ENCODE measurements around the gene TMEM229B. TPM values are rescaled to one million over a fixed set of nuclear protein-coding genes. Genes with fewer than 3 reads are reported as not detected.
"Not testable (repeated sequence)": the region's sequence is repeated elsewhere in the genome, so short reads cannot be mapped to it uniquely, and the experiment has no call there.

TMEM229B gene
- total RNA-seq, 1 donor from 2014 or later, result 1.7 TPM

DNA sequence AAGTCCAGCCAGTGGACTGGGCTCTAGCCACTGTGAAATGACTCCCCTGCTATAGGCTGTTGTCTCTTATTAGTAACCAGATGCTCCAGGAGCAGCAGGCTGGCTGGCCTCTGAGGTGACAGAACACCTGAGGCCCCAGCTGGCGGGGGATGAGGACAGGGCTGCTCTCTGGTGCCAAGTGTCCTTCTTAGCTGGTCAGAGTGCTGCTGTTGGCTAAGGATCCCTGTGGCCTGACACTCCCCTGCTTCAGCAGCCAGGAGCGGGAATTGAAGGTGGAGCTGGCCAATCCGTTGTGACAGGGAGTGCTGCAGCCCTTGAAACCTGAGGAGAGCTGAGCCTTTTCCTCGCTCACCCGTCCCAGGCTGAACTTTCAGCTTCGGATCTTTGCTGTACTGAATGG, 30.7 kb downstream of the TMEM229B start:
- H3K4me1 Mint-ChIP-seq (ENCODE audit: low read depth), result no peaks in the 10 kb centered on the region
- peaks cover 24% of the 10 kb centered on the region for H3K27me3 Mint-ChIP-seq (ENCODE audit: low read depth)
- no peak for DNase-seq (ENCODE audit: low spot score)
- no peak overlapping the region for H3K4me3 Mint-ChIP-seq (ENCODE audit: unreplicated experiment)
- TF ChIP-seq, protein P1, sequence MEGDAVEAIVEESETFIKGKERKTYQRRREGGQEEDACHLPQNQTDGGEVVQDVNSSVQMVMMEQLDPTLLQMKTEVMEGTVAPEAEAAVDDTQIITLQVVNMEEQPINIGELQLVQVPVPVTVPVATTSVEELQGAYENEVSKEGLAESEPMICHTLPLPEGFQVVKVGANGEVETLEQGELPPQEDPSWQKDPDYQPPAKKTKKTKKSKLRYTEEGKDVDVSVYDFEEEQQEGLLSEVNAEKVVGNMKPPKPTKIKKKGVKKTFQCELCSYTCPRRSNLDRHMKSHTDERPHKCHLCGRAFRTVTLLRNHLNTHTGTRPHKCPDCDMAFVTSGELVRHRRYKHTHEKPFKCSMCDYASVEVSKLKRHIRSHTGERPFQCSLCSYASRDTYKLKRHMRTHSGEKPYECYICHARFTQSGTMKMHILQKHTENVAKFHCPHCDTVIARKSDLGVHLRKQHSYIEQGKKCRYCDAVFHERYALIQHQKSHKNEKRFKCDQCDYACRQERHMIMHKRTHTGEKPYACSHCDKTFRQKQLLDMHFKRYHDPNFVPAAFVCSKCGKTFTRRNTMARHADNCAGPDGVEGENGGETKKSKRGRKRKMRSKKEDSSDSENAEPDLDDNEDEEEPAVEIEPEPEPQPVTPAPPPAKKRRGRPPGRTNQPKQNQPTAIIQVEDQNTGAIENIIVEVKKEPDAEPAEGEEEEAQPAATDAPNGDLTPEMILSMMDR (IDR thresholded peaks at IDR 0.05), result no peak
- H3K27ac Mint-ChIP-seq (ENCODE audit: unreplicated experiment), result no peak overlapping the region
- H3K36me3 Mint-ChIP-seq (ENCODE audit: low read depth), result no peaks in the 10 kb centered on the region
- H3K9me3 Mint-ChIP-seq (ENCODE audit: low read depth), result no peaks in the 10 kb centered on the region

DNA sequence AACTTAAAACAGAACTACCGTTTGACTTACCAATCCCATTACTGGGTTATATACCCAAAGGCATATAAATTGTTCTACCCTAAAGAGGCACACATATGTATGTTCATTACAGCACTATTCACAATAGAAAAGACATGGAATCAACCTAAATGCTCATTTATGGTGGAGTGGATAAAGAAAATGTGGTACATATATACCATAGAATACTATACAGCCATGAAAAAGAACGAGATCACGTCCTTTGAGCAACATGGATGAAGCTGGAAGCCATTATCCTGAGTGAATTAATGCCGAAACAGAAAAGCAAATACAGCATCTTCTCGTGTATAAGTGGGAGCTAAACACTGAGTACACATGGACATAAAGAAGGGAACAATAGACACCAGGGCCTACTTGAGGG, 31.8 kb downstream of the TMEM229B start:
- TF ChIP-seq, protein P1 (IDR thresholded peaks at IDR 0.05), result no peak
- H3K9me3 Mint-ChIP-seq (ENCODE audit: low read depth), result no peaks in the 10 kb centered on the region
- H3K27ac Mint-ChIP-seq (ENCODE audit: unreplicated experiment), result no peak overlapping the region
- H3K4me3 Mint-ChIP-seq (ENCODE audit: unreplicated experiment), result no peak overlapping the region
- no peaks in the 10 kb centered on the region for H3K36me3 Mint-ChIP-seq (ENCODE audit: low read depth)
- no peak for DNase-seq (ENCODE audit: low spot score)
- no peaks in the 10 kb centered on the region for H3K4me1 Mint-ChIP-seq (ENCODE audit: low read depth)
- H3K27me3 Mint-ChIP-seq (ENCODE audit: low read depth), result peaks cover 21% of the 10 kb centered on the region

DNA sequence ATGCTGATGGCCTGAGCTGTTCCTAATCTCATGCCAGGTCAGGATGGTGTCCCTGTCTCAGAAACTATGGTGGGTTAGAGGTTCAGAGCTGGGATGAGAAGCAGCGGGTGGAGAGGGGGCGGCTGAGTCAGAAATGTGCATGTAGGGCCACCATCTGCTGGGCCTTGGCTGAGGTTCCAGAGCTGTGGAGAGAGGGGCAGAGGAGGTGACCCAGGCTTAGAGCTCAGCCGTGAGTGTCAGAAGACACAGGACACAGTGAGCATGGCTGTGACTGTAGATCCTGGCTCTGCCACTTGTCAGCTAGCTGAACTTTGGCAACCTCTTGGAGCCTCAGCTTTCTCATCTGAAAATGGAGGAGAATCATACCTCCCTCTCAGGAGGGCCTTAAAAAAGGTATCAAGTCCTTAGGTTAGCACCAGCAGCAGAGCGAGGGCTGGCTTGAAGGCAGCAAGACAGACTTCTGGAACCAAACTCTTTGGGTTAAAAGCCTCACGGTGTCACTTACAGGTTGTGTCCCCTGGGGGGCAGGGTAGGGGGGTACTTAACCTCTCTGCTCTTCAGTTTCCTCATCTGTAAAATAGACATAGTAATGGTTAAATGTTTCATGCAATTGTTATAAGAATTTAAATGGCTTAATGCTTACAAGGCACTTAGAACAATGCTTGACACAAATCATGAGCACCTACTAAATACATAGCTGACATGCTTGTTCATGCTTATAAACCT, 34.8 kb downstream of the TMEM229B start:
- TF ChIP-seq, protein P1 (IDR thresholded peaks at IDR 0.05), result no peak
- H3K4me1 Mint-ChIP-seq (ENCODE audit: low read depth), result no peaks in the 10 kb centered on the region
- H3K27ac Mint-ChIP-seq (ENCODE audit: unreplicated experiment), result no peak overlapping the region
- peaks cover 2% of the 10 kb centered on the region for H3K36me3 Mint-ChIP-seq (ENCODE audit: low read depth)
- no peak for DNase-seq (ENCODE audit: low spot score)
- H3K27me3 Mint-ChIP-seq (ENCODE audit: low read depth), result peaks cover 11% of the 10 kb centered on the region
- H3K9me3 Mint-ChIP-seq (ENCODE audit: low read depth), result peaks cover 6% of the 10 kb centered on the region
- H3K4me3 Mint-ChIP-seq (ENCODE audit: unreplicated experiment), result no peak overlapping the region

DNA sequence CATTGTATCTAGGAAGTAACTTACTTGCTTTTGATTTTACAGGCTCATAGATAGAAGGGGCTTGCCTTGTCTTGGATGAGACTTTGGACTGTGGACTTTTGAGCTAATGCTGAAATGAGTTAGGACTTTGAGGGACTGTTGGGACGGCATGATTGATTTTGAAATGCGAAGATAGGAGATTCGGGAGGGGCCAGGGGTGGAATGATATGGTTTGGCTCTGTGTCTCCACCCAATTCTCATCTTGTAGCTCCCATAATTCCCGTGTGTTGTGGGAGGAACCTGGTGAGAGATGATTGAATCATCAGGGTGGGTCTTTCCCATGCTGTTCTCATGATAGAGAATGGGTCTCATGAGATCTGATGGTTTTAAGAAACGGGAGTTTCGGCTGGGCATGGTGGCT, 36.9 kb downstream of the TMEM229B start:
- not testable (repeated sequence) for H3K4me3 Mint-ChIP-seq (ENCODE audit: unreplicated experiment); H3K4me1 Mint-ChIP-seq (ENCODE audit: low read depth); H3K9me3 Mint-ChIP-seq (ENCODE audit: low read depth); DNase-seq (ENCODE audit: low spot score); H3K36me3 Mint-ChIP-seq (ENCODE audit: low read depth); H3K27ac Mint-ChIP-seq (ENCODE audit: unreplicated experiment)
- H3K27me3 Mint-ChIP-seq (ENCODE audit: low read depth), result peaks cover 14% of the 10 kb centered on the region

DNA sequence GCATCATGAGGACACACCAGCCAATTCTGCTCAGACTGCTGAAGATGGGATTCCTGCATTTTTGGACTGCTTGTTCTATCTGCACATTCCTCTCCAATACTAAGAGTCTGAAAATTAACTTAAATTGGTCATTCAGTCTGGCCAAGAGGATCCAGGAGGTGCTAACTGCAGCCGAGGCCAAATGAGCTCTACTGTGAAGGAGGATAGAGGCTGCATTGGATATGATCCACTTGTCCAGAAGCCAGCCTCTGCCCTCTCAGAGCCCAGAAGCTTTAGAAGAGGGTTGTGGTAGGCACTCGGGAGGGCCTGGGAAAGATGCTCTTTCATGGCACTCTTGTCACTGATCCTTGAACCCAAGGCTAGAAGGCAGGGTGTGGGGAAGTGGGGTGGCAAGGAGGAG, 39.4 kb downstream of the TMEM229B start:
- no peak for DNase-seq (ENCODE audit: low spot score)
- Mint-ChIP-seq H3K4me1 (ENCODE audit: low read depth) (no peaks in the 10 kb centered on the region), H3K27ac (ENCODE audit: unreplicated experiment) (no peak overlapping the region), H3K27me3 (ENCODE audit: low read depth) (peaks cover 25% of the 10 kb centered on the region), H3K36me3 (ENCODE audit: low read depth) (peaks cover 4% of the 10 kb centered on the region), H3K4me3 (ENCODE audit: unreplicated experiment) (no peak overlapping the region), H3K9me3 (ENCODE audit: low read depth) (peaks cover 6% of the 10 kb centered on the region)
- TF ChIP-seq, protein P1 (IDR thresholded peaks at IDR 0.05), result no peak

DNA sequence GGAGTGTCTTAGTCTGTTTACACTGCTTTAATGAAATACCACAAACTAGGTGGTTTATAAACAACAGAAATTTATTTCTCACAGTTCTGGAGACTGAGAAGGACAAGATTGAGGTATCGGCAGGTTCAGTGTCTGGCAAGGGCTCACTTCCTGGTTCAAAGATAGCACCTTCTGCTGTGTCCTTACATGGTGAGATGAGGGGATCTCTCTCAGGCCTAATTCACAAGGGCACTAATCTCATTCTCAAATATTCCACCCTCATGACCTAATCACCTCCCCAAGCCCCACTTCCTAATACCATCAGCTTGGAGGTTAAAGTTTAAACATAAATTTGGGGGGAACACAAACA, 41.5 kb downstream of the TMEM229B start:
- Mint-ChIP-seq H3K27me3 (ENCODE audit: low read depth) (peaks cover 38% of the 10 kb centered on the region), H3K9me3 (ENCODE audit: low read depth) (peaks cover 6% of the 10 kb centered on the region), H3K4me1 (ENCODE audit: low read depth) (no peaks in the 10 kb centered on the region), H3K4me3 (ENCODE audit: unreplicated experiment) (no peak overlapping the region), H3K36me3 (ENCODE audit: low read depth) (peaks cover 4% of the 10 kb centered on the region), H3K27ac (ENCODE audit: unreplicated experiment) (no peak overlapping the region)
- no peak for DNase-seq (ENCODE audit: low spot score)
- TF ChIP-seq, protein P1 (IDR thresholded peaks at IDR 0.05), result no peak
